Retina (tissue), 1 donor: ENCODE measurements around the gene SEMA4G.
"Not testable (repeated sequence)": the region's sequence is repeated elsewhere in the genome, so short reads cannot be mapped to it uniquely, and the experiment has no call there.

Source experiments
- DNase-seq: peaks from one replicate; pipeline ENCODE4 v3.0.0-alpha.2; 2016

SEMA4G gene

GRCh38 chr10:100972115-100972903, 3.0 kb downstream of the SEMA4G start:
- DNase-seq, result no peak

- DNase-seq, result no peak
Observed at GRCh38 chr10:100972904-100973535, 3.7 kb downstream of the SEMA4G start.

GRCh38 chr10:100975397-100975796, 6.1 kb downstream of the SEMA4G start:
- not testable (repeated sequence) for DNase-seq

- no peak for DNase-seq
Observed at GRCh38 chr10:100976906-100977305, 7.6 kb downstream of the SEMA4G start.

- DNase-seq, result no peak
Observed at GRCh38 chr10:100977436-100977835, 8.1 kb downstream of the SEMA4G start.

GRCh38 chr10:100978121-100978900, 9.0 kb downstream of the SEMA4G start:
- DNase-seq, result no peak

- no peak for DNase-seq
Observed at GRCh38 chr10:100978901-100979195, 9.5 kb downstream of the SEMA4G start.

GRCh38 chr10:100979791-100980272, 10.5 kb downstream of the SEMA4G start:
- DNase-seq, result no peak

- no peak for DNase-seq
Observed at GRCh38 chr10:100980311-100980710, 11.0 kb downstream of the SEMA4G start.

GRCh38 chr10:100980711-100981110, 11.4 kb downstream of the SEMA4G start:
- no peak for DNase-seq

GRCh38 chr10:100981178-100981772, 12.0 kb downstream of the SEMA4G start:
- DNase-seq, result no peak

GRCh38 chr10:100982916-100983830, 13.9 kb downstream of the SEMA4G start:
- DNase-seq, result no peak

GRCh38 chr10:100983868-100984671, 14.8 kb downstream of the SEMA4G start:
- no peak for DNase-seq

GRCh38 chr10:100984672-100985177, 15.4 kb downstream of the SEMA4G start:
- DNase-seq, result no peak

GRCh38 chr10:100985336-100985735, 16.0 kb downstream of the SEMA4G start:
- no peak for DNase-seq

- no peak for DNase-seq
Observed at GRCh38 chr10:100986623-100986951, 17.3 kb downstream of the SEMA4G start.

- peak; percentile 94 for DNase-seq
Observed at GRCh38 chr10:100986952-100987684, 17.8 kb downstream of the SEMA4G start, which contains the start of the genes MRPL43 and TWNK. Gene MRPL43 (minus strand): TSS chr10:100987497. CDS start chr10:100987443, 54 bp downstream. Gene TWNK (plus strand): TSS chr10:100987543. CDS start chr10:100988211, 668 bp downstream.

- no peak for DNase-seq
Observed at GRCh38 chr10:100987685-100988049, 18.4 kb downstream of the SEMA4G start.

GRCh38 chr10:100988166-100988565, 18.9 kb downstream of the SEMA4G start:
- DNase-seq, result no peak

- DNase-seq, result no peak
Observed at GRCh38 chr10:100989088-100989487, 19.8 kb downstream of the SEMA4G start.
